RKO (cell line): ENCODE measurements around the gene WAC.
"Not testable (repeated sequence)": the region's sequence is repeated elsewhere in the genome, so short reads cannot be mapped to it uniquely, and the experiment has no call there.

ENCODE experiments used
- DNase-seq: peaks from one replicate; pipeline ENCODE4 v3.0.0-alpha.2; 2016; ENCODE audit warnings: low spot score

Gene WAC

DNA sequence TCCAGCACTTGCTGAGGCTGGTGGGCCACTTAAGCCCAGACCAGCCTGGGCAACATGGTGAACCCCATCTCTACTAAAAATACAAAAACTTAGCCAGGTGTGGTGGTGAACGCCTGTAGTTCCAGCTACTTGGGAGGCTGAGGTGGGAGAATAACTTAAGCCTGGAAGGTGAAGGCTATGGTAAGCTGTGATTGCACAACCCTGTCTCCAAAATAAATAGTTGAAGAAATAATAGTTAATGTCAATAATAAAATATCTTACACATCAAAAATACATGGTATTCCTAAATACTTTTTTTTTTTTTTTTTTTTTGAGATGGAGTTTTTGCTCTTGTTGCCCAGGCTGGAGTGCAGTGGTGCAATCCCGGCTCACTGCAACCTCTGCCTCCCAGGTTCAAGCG, 76.7 kb downstream of the WAC start:
- not testable (repeated sequence) for DNase-seq

DNA sequence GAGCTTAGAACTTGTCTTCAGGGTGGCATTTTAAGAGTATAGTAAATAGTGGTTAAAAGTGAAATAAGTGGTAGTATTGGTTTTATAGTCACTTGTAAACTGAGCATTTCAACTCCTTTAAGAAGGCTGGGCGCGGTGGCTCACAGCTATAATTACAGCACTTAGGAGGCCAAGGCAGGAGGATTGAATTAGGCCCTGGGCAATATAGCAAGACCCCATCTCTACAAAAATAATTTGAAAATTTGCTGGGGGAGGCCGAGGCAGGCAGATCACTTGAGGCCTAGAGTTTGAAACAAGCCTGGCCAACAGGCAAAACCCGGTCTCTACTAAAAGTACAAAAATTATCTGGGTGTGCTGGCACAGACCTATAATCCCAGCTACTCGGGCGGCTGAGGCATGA, 80.0 kb downstream of the WAC start:
- DNase-seq = no peak

DNA sequence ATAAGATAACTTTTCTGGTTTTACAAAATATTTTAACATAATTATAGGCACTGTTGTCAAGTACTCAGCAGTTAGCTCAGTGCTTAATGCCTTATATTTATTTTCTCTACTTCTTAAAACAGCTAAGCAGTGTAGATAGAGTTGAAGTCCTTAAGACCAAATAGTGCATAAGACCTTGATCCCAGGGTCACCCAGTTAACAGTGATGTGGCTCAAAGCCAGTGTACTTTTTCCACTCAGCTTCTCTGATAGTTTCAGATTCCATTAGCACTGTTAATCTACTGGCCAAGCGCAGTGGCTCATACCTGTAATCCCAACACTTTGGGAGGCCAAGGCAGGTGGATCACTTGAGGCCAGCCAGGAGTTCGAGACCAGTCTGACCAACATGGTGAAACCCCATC, 83.6 kb downstream of the WAC start:
- no peak for DNase-seq

DNA sequence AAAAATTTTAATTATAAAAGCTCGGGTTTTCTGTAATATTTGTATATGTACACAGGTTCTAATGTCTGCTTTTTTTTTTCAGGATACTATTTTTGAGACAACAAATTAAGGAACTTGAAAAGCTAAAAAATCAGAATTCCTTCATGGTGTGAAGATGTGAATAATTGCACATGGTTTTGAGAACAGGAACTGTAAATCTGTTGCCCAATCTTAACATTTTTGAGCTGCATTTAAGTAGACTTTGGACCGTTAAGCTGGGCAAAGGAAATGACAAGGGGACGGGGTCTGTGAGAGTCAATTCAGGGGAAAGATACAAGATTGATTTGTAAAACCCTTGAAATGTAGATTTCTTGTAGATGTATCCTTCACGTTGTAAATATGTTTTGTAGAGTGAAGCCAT, 86.5 kb downstream of the WAC start:
- no peak for DNase-seq

DNA sequence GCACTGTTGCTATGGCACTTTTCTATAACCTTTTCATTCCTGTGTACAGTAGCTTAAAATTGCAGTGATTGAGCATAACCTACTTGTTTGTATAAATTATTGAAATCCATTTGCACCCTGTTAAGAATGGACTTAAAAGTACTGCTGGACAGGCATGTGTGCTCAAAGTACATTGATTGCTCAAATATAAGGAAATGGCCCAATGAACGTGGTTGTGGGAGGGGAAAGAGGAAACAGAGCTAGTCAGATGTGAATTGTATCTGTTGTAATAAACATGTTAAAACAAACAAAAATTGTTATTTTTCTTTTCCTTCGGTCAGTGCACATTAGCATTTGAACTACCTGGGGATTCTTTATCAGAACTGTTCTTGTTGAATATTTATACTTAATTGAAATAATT, 87.3 kb downstream of the WAC start:
- no peak for DNase-seq

DNA sequence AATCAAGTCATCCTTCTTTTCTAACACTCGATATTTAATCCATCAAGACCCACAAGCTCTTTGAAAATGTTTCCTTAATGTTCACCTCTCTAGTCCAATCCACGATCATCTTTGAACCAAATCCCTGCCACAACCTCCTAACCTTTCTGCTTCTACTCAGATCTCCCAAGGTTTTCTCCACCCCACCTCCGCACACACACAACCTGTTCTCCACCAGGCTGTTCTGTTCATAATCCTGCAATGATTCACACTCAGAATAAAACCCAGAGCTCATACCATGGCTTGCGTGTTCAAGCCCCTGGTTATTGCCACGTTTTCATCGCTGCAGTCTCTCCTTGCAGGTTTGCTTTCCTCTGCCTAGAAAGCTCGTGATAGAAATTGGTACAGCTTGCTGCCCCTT, 90.6 kb downstream of the WAC start:
- DNase-seq = no peak

DNA sequence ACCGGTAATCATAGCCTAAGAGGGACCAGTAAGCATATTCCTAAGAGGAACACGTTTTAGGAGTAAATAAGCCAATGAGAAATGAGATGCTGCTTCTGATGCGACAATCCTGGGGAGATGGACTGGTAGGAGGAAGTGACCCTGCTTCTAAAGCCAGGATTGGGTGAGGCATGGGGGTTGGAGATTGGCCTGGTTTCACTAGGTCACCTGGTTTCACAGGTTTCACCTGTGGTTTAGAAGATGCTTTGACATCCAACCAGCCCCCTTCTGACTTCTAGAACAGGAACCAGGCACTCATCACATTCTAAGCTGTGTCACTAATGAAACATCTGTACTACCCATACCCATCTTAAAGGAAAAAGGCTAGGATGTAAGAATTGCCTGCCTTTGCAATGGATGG, 91.4 kb downstream of the WAC start:
- DNase-seq = no peak

DNA sequence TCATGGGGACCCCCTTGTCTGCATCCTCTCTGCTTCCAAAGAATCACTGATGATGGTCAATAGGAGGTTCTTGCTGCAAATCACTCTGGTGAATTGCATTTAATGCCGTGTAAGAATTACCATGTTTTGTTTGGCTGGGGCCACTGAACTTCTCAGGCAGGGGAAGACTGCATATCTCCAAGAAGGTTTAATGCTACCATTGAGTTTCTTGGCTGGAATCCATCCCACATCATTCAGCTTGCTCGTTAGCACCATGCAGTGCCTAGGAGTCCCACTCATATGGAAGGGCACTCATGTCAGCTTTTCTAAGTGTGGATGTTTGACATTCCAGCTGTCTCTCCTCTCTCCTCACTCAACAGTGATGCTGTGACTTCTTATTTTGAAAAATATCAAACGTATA, 94.2 kb downstream of the WAC start:
- no peak for DNase-seq

DNA sequence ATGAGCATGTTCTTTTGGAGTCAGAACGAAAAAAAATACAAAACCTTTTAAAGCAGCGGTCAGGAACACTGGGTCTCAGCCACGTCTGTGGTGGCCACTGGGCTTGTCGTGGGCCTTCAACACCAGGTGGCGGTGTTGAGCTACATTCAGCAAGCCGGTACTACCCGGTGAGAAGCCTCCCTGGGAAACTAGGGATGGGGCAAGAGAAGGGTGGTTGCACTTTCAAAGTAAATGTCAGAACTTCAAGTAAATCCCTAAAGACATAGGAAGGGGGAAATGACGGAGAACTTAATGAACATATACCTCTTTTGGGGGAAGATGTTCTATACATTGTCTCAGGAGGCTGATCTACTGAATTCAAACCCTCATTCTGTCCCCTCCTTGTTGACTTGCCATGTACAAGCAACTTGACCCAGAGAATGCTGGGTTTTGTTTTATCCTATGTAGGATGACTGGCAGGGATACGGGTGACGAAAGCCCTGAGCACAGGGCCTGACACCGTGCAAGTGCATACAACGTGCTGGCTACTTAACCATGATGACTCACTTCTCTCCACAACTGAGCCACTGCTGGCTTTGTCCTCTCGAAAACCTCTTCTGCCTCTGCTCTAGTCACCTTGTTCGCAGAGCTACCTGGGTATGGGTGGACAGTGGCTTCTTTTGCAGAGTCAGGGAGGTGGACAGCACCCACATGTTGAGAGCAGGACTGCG, 95.4 kb downstream of the WAC start:
- peak; percentile 82 for DNase-seq

DNA sequence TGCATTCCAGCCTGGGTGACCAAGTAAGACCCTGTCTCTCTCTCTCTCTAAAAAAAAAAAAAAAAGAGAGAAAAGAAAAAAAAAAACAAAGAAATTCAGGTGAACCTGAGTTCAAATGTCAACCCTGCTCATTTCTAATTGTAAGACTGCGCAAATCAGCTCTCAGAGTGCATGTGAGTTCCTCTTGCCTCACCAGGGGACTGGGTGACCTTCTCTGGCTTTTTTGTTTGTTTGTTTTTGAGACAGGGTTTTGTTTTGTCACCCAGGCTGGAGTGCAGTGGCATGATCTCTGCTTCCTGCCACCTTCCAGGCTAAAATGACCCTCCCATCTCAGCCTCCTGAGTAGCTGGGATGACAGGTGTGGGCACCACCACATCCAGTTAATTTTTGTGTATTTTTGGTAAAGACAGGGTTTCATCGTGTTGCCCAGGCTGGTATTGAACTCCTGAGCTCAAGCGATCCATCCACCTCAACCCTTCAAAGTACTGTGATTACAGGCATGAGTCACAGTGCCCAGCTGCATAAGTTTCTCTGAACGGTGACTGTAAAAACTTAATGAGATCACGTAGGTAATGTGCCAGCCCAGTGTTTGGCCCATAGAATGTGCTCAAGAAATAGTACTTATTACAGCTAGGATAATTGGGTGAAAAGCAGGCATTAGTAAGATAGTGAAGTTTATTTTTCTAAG, 99.1 kb downstream of the WAC start:
- peak; percentile 63 for DNase-seq

DNA sequence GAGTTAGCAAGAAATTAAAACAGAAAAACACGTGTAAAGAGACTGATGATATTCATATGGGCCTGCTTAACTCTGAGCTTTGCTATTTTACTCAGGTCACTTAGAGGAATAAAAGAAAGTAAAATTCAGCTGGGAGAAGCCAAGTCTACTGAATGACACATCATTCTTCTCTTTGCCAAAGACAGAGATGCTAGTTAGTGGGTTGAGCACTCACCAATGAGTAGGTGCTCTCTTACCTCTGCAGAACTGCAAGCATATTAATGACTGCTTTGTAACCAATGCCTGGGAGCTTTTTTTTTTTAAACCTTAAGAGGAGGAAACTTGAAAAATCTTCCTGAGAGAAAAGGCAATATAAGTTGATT, 99.6 kb downstream of the WAC start:
- no peak for DNase-seq

DNA sequence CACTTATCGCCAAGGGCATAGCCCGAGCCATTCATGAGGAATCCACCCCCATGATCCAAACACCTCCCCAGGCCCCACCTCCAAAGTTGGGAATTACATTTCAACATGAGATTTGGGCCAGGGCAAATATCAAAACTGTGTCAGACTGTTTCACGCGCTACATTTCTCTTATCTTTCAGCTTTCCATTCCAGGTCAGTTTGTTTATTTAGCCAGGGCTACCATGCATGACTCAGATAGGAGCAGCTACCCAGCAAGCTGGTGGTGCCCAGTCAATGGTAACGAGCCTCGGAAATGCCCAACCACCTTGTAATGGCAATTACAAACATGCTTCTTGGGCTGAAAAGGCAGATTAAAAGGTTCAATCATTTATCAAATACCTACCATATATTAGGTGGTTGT, 100.8 kb downstream of the WAC start:
- no peak for DNase-seq

DNA sequence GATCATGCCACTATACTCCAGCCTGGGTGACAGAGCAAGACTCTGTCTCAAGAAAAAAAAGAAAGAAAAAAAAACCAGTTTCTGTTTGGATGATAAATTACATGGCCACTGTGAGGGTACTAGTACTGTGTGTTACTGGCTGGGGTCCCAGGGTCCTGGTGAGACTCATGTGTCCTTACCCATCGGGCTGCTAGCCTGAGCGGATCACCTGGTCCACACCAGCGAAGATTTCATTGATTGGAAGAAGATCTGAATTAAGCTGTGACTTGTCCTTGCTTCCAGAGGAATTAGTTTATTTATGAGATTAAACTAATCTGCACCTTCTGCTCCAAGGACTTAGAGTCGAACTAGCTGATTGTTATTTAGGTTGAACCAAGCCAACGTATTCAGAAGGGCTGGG, 104.4 kb downstream of the WAC start:
- DNase-seq = no peak

DNA sequence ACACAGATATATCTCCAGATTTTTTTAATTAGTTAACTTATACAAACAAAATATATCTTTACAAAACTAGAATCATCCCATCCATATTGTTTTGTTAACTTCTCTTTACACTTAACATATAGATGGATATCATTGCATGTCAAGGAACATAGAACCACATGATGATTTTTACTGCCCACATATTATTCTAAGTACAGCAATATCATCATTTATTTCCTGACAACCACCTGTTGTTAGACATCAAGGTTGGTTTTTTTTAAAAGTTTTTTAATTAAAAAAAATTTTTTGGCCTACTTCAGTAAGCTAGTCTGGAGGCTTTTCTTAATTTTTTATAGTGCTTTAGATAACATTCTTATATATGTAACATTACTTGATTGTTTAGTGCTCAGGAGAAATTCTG, 105.5 kb downstream of the WAC start:
- no peak for DNase-seq

DNA sequence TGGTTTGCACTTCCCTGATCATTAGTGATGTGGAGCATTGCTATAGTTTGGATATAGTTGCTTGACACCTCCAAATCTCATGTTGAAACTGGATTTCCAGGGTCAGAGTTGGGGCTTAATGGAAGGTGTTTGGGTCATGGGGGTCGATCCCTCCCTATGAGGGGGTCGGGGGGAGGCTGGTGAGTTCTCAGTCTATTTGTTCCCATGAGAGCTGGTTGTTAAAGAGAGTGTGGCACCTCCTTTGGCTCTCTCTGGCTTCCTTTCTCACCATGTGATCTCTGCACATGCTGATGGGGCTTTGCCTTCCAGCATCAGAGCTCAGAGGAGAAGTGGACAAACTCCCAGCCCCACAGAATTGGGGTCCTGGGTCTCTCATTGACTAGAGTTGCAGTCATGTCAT, 107.6 kb downstream of the WAC start:
- no peak for DNase-seq

DNA sequence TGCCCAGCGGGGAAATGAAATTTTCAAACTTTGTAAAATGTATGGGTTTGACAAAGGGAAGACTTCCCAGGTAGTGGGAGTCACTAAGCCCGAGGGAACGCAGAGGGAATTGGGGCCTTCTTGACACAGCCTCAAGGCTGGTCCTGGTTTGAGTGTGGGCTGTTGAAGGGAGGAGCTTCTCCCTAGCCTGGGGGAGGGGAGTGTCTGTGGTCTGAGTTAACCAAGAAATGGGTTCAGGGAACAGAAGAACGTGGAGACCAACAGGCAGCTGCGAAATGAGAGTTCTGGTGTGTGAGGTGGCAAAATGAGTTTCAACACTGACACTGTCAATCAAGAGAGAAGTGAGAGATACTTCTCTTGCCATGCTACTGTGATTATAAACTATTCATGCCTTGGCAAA, 111.7 kb downstream of the WAC start:
- DNase-seq = no peak

DNA sequence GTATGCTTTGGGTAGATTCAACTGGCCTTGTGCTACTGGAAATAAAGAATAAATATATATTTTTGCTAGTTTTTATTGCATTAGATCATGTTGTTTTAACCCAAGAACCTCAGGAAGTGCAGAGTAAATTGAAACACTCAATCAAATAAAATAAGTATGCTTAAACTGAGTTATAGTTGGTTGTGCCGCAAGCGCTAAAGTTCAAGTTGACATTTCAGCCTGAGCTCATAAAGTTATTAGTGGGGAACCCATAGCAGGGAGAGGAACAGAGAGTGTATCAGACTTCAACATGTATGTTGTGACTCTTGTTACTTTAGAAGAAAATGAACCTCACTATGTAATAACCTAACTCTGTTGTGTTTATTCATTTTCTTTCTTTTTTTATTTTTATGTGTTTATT, 119.2 kb downstream of the WAC start:
- no peak for DNase-seq

DNA sequence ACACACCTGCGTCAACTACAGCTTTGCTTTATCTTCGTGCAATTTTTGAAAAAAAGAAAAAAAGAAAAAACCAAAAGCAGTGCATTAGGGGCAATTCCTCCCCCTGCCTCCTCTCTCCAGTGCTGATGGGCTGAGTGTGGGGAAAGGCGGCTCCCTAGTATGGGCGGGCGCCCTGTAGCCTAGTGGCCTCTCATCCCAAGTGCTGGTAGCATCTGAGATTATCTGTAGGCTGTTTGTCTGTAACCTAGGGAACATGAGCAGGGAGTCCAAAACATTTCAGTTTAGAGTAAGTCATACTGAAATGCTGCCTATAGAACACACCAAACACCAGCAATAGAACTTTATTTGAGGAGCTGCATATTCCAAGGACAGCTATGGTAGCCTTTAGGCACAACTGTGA, 119.8 kb downstream of the WAC start:
- DNase-seq = no peak

DNA sequence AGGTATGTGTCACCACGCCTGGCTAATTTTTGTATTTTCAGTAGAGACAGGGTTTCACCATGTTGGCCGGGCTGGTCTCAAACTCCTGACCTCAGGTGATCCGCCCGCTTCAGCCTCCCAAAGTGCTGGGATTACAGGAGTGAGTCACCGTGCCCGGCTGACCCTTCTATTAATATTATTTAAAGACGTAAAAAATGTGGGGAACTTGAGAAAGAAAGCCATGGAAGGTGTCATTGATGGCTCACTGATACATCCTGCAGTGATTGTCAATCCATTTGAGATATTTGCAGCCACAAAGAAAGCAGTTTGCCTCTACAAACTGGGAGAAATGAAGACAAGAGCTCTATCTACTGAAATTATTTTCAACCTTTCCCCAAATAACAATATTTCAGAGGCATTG, 125.9 kb downstream of the WAC start:
- DNase-seq = not testable (repeated sequence)

DNA sequence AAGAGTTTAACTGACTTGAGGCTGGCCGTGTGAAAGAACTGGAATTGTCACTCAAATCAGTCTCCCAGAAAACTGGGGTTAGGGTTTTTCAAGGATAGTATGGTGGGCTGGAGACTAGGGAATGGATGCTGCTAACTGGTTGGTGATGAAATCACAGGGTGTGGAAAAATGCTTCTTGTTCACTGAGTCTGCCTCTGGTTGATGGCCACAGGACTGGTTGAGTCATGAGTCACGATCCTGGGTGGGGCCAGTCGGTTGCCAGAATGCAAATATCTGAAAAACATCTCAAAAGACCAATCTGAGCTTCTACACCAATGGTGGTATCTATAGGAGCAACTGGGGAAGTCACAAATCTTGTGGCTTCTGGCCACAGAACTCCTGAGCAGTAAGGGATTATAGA, 128.1 kb downstream of the WAC start:
- DNase-seq = peak; percentile 34

DNA sequence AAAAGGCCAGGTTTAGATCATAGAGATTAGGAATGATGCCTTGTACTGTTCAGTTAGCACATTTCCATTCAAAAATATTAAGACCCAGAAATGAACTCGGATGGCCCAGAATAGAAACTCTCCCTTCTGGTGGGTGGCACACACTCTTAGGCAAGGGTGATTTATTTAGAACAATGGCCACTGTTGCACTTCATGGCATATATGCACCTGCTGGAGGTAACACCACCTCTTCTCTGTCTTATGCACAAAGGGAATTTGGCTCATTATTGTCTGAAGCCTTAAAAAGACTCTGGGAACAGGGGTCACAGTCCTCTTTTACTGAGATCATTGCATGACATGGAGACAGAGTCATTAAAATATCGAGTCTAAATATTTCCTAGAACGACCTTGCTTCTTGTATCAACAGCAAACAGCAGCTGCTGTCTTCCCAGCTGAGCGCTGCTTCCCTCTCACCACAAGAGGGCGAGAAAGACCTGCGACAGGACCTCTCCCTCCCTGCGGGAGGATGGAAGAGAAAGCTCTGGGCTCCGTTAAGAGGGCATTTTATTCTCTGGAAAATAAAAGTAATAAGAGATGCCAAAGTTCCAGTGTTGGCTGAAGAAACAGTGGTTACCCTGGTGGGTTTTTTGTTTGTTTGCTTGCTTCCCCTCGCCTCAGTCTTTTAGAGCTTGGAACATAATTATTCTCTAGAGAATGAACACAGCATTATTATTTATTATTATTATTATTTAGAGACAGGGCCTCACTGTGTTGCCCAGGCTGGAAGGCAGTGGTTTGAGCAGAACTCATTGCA, 130.9 kb downstream of the WAC start:
- peak; percentile 88 for DNase-seq

DNA sequence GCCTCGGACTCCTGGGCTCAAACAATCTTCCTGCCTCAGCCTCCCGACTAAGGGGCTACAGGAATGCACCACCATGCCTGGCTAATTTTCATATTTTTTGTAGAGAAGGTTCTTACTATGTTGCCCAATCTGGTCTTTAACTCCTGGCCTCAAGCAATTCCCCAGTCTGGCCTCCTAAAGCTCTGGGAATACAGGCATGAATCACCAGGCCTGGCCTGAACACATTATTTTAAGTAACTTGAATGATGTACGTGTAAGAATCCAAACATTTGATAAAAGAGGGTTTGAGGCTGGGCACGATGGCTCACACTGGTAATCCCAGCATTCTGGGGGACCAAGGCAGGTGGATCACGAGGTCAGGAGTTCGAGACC, 131.4 kb downstream of the WAC start:
- no peak for DNase-seq

DNA sequence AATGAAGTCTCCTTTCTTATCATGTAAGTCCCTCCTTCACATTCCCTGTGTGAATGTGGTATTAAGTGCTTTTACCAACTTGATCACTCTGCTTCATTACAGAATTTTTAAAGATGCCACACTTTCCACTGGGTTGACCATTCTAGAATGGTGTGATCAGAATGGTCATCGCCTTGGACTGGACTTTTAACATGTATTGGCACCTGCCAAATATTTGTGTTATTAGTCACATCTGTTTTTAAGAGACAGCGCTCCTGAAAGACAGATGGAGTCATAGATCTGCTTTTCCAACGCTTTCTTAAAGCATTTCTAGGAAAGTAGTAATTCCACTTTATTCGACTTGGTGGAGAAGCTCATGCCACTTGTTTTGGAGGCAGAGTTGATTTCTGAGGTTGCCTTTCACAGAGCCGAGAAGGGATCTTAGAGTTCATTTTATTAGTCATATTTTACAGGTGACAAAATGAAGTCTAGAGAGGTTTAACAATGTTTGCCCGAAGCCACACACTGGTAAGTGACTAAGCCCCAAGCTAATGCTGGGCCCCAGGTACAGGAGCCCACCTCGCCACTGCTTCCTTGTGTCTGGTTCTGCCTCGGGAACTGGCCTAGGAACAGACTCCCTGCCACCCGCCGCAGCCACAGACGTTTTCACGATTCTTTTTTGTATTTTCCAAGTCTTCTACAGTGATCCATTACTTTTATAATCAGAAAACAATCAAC, 134.0 kb downstream of the WAC start:
- no peak for DNase-seq
